ENCODE results near the gene TAF1B.

The TAF1B gene

GRCh38 chr2:9800975-9801726, 42.1 kb upstream of the TAF1B start:
- Histone ChIP-seq H3K4me3 (ENCODE audit: low read depth, low read length) (no peak overlapping the region), H3K27me3 (ENCODE audit: control insufficient read depth, insufficient read depth, low read length) (no peaks in the 10 kb centered on the region), H3K9ac (ENCODE audit: low read depth, low read length) (no peak overlapping the region), H3K27ac (ENCODE audit: low read depth, low read length) (peak overlapping the region; percentile 47), H3K4me1 (ENCODE audit: control insufficient read depth, insufficient read depth, low read length) (peaks cover 12% of the 10 kb centered on the region), H3K9me3 (ENCODE audit: control insufficient read depth, insufficient read depth, low read length) (no peaks in the 10 kb centered on the region), H3K36me3 (ENCODE audit: control insufficient read depth, insufficient read depth, low read length) (no peaks in the 10 kb centered on the region)

DNA sequence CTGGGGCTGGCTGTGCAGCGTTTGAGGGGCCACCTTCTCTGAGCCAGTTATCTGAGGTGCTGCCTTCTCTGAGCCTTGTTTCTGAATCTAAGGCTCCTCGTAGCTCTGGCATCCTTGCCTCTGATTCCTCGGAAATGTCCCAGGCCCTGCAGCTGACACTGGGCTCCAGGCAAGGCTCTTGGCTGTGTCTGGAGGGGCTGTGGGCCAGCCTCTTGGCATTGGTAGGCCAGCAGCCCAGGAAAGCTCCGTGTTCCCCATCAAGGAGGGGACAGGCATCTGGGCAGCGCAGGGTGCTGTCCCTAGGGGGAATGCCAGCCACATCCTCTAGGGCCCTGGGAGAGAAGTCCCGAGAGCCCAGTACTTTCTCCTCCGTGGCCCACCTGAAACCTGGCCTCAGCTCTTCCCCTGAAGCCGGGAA, 40.7 kb upstream of the TAF1B start:
- no peaks in the 10 kb centered on the region for H3K9me3 ChIP-seq (ENCODE audit: control insufficient read depth, insufficient read depth, low read length)
- H3K4me3 ChIP-seq (ENCODE audit: low read depth, low read length): no peak overlapping the region
- H3K9ac ChIP-seq (ENCODE audit: low read depth, low read length): no peak overlapping the region
- H3K27ac ChIP-seq (ENCODE audit: low read depth, low read length): no peak overlapping the region
- peaks cover 11% of the 10 kb centered on the region for H3K4me1 ChIP-seq (ENCODE audit: control insufficient read depth, insufficient read depth, low read length)
- no peaks in the 10 kb centered on the region for H3K27me3 ChIP-seq (ENCODE audit: control insufficient read depth, insufficient read depth, low read length)
- no peaks in the 10 kb centered on the region for H3K36me3 ChIP-seq (ENCODE audit: control insufficient read depth, insufficient read depth, low read length)

DNA sequence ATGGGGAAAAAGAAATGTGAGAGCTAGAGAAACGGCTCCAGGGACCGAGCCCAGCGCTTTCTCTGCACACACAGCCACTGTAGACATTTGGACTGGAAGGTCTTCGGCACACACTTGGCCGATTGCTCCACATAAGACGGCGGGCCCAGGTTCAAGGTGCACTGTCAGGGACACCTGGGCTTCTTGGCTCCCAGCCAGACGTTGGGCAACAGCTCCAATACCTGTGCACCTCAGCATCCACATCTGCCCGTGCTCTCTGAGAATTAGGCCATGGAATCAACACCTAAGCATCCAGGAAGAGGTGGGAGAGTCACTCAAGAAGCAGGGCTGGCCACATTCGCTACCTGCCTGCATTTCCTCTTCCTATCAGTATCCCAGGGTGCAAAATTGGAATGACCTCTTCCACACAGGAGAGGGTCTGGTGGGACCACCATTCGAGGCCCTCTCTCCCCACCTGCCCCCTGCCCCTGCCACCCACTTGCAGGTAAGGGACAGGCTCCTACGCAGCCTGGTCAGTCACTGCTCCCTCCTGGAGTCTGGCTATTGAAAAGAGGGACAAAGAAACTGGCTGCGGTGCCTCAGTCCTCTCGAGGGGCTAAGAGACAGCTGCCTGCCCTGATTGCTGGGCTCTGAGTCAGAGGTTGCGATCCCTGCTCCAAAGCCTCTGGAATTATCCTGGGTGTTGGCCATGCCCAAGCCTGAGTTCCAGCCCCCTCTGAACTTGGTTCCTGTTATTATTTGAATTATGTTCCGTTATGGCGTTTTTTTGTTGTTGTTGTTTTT, 40.1 kb upstream of the TAF1B start:
- no peak overlapping the region for H3K27ac ChIP-seq (ENCODE audit: low read depth, low read length)
- H3K9me3 ChIP-seq (ENCODE audit: control insufficient read depth, insufficient read depth, low read length): no peaks in the 10 kb centered on the region
- H3K9ac ChIP-seq (ENCODE audit: low read depth, low read length): no peak overlapping the region
- no peaks in the 10 kb centered on the region for H3K27me3 ChIP-seq (ENCODE audit: control insufficient read depth, insufficient read depth, low read length)
- no peaks in the 10 kb centered on the region for H3K36me3 ChIP-seq (ENCODE audit: control insufficient read depth, insufficient read depth, low read length)
- H3K4me1 ChIP-seq (ENCODE audit: control insufficient read depth, insufficient read depth, low read length): peaks cover 9% of the 10 kb centered on the region
- no peak overlapping the region for H3K4me3 ChIP-seq (ENCODE audit: low read depth, low read length)

DNA sequence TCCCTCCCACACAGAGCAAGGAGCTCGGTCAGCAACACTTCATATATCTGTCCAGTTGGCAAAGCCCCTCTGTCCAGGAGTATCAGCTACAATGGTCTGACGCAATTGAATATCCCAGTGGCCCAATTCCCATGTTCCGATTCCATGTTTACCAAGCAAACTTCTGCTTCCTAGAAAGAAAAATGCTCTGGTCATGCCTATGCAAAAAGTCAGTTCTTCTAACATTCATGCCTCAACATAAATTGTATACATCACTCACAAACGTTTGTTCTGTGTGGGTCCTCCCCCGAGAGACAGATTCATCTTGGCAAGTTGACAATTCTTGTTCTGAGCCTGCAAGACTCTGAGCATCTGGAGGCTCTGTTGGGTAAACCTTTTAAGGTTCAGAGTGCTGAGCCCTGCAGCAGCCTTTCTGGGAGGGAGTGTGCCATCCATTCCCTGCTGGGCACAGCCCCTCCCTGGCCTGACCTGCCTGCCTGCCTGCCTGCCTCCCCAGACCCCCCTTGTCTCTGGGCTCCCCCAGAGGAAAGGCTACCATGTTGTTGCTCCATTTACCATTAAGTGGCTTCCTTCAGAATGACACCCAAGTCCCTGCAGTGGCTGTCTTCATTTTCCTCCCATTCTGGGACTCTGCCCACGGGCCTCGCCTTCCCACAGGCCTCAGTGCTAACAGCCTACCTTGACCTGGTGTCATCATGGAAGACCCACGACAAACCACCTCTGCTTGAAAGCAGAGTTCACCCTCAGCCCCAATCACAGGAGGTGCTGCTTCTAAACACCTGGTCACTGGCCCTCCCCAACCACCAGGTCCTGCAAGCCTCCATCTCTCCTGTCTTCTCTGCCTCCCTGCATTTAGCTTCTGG, 37.6 kb upstream of the TAF1B start:
- Histone ChIP-seq H3K36me3 (ENCODE audit: control insufficient read depth, insufficient read depth, low read length) (no peaks in the 10 kb centered on the region), H3K27me3 (ENCODE audit: control insufficient read depth, insufficient read depth, low read length) (no peaks in the 10 kb centered on the region), H3K4me3 (ENCODE audit: low read depth, low read length) (no peak overlapping the region), H3K4me1 (ENCODE audit: control insufficient read depth, insufficient read depth, low read length) (peaks cover 5% of the 10 kb centered on the region; the same call in 1 of the 2 replicates), H3K27ac (ENCODE audit: low read depth, low read length) (no peak overlapping the region), H3K9me3 (ENCODE audit: control insufficient read depth, insufficient read depth, low read length) (no peaks in the 10 kb centered on the region), H3K9ac (ENCODE audit: low read depth, low read length) (no peak overlapping the region)

- H3K4me1 ChIP-seq (ENCODE audit: control insufficient read depth, insufficient read depth, low read length): peaks cover 5% of the 10 kb centered on the region; the same call in 1 of the 2 replicates
- no peaks in the 10 kb centered on the region for H3K36me3 ChIP-seq (ENCODE audit: control insufficient read depth, insufficient read depth, low read length)
- no peak overlapping the region for H3K4me3 ChIP-seq (ENCODE audit: low read depth, low read length)
- no peaks in the 10 kb centered on the region for H3K9me3 ChIP-seq (ENCODE audit: control insufficient read depth, insufficient read depth, low read length)
- H3K9ac ChIP-seq (ENCODE audit: low read depth, low read length): no peak overlapping the region
- no peak overlapping the region for H3K27ac ChIP-seq (ENCODE audit: low read depth, low read length)
- no peaks in the 10 kb centered on the region for H3K27me3 ChIP-seq (ENCODE audit: control insufficient read depth, insufficient read depth, low read length)
Observed at GRCh38 chr2:9806298-9806610, 37.0 kb upstream of the TAF1B start.

GRCh38 chr2:9806656-9807055, 36.6 kb upstream of the TAF1B start:
- Histone ChIP-seq H3K4me1 (ENCODE audit: control insufficient read depth, insufficient read depth, low read length) (peaks cover 1% of the 10 kb centered on the region; the same call in 1 of the 2 replicates), H3K9ac (ENCODE audit: low read depth, low read length) (no peak overlapping the region)

GRCh38 chr2:9807056-9807455, 36.2 kb upstream of the TAF1B start:
- no peaks in the 10 kb centered on the region for H3K9me3 ChIP-seq (ENCODE audit: control insufficient read depth, insufficient read depth, low read length)
- H3K27me3 ChIP-seq (ENCODE audit: control insufficient read depth, insufficient read depth, low read length): no peaks in the 10 kb centered on the region
- no peak overlapping the region for H3K27ac ChIP-seq (ENCODE audit: low read depth, low read length)
- H3K4me3 ChIP-seq (ENCODE audit: low read depth, low read length): no peak overlapping the region
- H3K36me3 ChIP-seq (ENCODE audit: control insufficient read depth, insufficient read depth, low read length): no peaks in the 10 kb centered on the region
- H3K9ac ChIP-seq (ENCODE audit: low read depth, low read length): no peak overlapping the region
- no peaks in the 10 kb centered on the region for H3K4me1 ChIP-seq (ENCODE audit: control insufficient read depth, insufficient read depth, low read length)

More at GRCh38 chr2:9806656-9807055, 36.6 kb upstream of the TAF1B start:
- Histone ChIP-seq H3K27ac (ENCODE audit: low read depth, low read length) (no peak overlapping the region), H3K36me3 (ENCODE audit: control insufficient read depth, insufficient read depth, low read length) (no peaks in the 10 kb centered on the region), H3K27me3 (ENCODE audit: control insufficient read depth, insufficient read depth, low read length) (no peaks in the 10 kb centered on the region), H3K9me3 (ENCODE audit: control insufficient read depth, insufficient read depth, low read length) (no peaks in the 10 kb centered on the region), H3K4me3 (ENCODE audit: low read depth, low read length) (no peak overlapping the region)

DNA sequence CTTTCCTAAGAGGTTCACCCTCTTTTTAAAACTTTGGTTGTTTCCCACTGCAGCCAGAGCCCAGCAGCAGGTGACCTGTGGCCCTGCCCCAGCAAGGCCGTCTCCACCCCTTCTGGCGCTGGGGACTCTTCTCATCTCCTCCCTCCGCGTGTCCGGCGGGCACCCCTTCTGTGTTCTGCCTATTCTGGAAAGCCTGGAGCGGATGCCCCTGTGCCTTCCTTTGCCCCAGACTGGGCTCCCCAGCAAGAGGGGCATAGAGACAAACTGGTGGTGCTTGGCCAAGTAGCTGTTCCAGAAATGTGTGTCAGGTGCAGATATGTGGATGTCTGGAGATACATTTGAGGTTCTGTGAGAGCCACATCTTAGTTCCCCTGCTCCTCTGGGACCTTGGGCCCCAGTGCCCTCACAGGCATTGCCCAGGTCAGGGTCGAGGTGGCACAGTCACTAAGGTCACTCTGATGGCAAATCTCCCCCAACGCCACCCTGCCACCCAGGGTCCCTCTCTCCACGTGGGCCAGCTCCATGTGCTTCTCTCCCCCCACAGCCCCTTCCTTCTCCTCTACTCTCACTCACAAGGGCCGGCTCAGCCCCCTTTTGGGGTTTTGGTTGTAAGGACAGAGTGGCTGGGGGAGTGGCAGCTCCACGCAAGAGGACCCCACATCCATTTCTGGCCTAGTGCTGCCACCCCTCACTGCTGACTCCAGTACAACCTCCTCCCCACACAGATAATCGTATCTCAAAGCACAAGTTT, 35.5 kb upstream of the TAF1B start:
- H3K9me3 ChIP-seq (ENCODE audit: control insufficient read depth, insufficient read depth, low read length): no peaks in the 10 kb centered on the region
- H3K9ac ChIP-seq (ENCODE audit: low read depth, low read length): no peak overlapping the region
- H3K4me3 ChIP-seq (ENCODE audit: low read depth, low read length): no peak overlapping the region
- H3K27ac ChIP-seq (ENCODE audit: low read depth, low read length): no peak overlapping the region
- no peaks in the 10 kb centered on the region for H3K27me3 ChIP-seq (ENCODE audit: control insufficient read depth, insufficient read depth, low read length)
- H3K36me3 ChIP-seq (ENCODE audit: control insufficient read depth, insufficient read depth, low read length): no peaks in the 10 kb centered on the region
- no peaks in the 10 kb centered on the region for H3K4me1 ChIP-seq (ENCODE audit: control insufficient read depth, insufficient read depth, low read length)

GRCh38 chr2:9808334-9809063, 34.8 kb upstream of the TAF1B start:
- no peaks in the 10 kb centered on the region for H3K36me3 ChIP-seq (ENCODE audit: control insufficient read depth, insufficient read depth, low read length)
- H3K4me3 ChIP-seq (ENCODE audit: low read depth, low read length): no peak overlapping the region
- no peaks in the 10 kb centered on the region for H3K4me1 ChIP-seq (ENCODE audit: control insufficient read depth, insufficient read depth, low read length)
- H3K27ac ChIP-seq (ENCODE audit: low read depth, low read length): no peak overlapping the region
- no peaks in the 10 kb centered on the region for H3K9me3 ChIP-seq (ENCODE audit: control insufficient read depth, insufficient read depth, low read length)
- no peaks in the 10 kb centered on the region for H3K27me3 ChIP-seq (ENCODE audit: control insufficient read depth, insufficient read depth, low read length)
- H3K9ac ChIP-seq (ENCODE audit: low read depth, low read length): no peak overlapping the region

DNA sequence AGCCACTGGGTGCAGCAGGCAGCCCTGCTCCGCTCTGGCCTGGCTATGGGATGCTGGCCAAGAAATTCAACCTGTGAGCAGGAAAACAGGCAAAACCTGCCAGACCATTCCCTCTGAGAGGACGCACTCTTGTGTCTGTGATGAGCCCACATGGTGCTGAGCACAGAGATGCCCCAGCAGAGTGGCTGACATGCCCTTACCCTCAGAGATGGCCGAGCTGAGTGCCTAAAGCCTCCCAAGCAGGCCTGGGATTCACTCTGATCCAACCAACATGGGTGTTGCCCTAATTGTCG, 34.3 kb upstream of the TAF1B start:
- no peaks in the 10 kb centered on the region for H3K9me3 ChIP-seq (ENCODE audit: control insufficient read depth, insufficient read depth, low read length)
- no peaks in the 10 kb centered on the region for H3K36me3 ChIP-seq (ENCODE audit: control insufficient read depth, insufficient read depth, low read length)
- H3K9ac ChIP-seq (ENCODE audit: low read depth, low read length): no peak overlapping the region
- no peak overlapping the region for H3K27ac ChIP-seq (ENCODE audit: low read depth, low read length)
- 0 out of 2 replicates have a peak, but pooled peaks cover 1% of the 10 kb centered on the region for H3K4me1 ChIP-seq (ENCODE audit: control insufficient read depth, insufficient read depth, low read length)
- no peak overlapping the region for H3K4me3 ChIP-seq (ENCODE audit: low read depth, low read length)
- H3K27me3 ChIP-seq (ENCODE audit: control insufficient read depth, insufficient read depth, low read length): no peaks in the 10 kb centered on the region
